GM12878 (cell line): ENCODE measurements around the gene TMEM163. TPM values are rescaled to one million over a fixed set of nuclear protein-coding genes. Genes with fewer than 3 reads are reported as not detected.

ENCODE experiments used
- CBX5 ChIP-seq: sonication (generic); IDR thresholded peaks from 2 replicates; pipeline ENCODE4 v1.6.1; 2016; ENCODE audit warnings: low read depth, moderate library complexity, mild to moderate bottlenecking, inconsistent platforms
- CEBPZ ChIP-seq: fragments of 150-350 bp; IDR thresholded peaks from 2 replicates; pipeline ENCODE4 v1.6.1; 2016; ENCODE audit warnings: low read depth, low read length
- EED ChIP-seq: sonication (generic); IDR thresholded peaks from 2 replicates; pipeline ENCODE4 v1.6.1; 2016; ENCODE audit warnings: antibody characterized with exemption, low read depth
- IKZF1 ChIP-seq: fragments of 450-650 bp; conservative IDR thresholded peaks from 2 replicates; pipeline ENCODE4 v1.6.1; 2017; ENCODE audit warnings: antibody characterized with exemption, mild to moderate bottlenecking
- NFIC ChIP-seq: IDR thresholded peaks from 2 replicates; pipeline ENCODE4 v1.6.1; 2012; ENCODE audit warnings: low read depth, mild to moderate bottlenecking, inconsistent platforms, low read length, moderate library complexity
- NFXL1 ChIP-seq: fragments of 450-650 bp; IDR thresholded peaks from 2 replicates; pipeline ENCODE4 v1.6.1; 2017; ENCODE audit warnings: antibody characterized with exemption, mild to moderate bottlenecking, borderline replicate concordance
- SPI1 ChIP-seq: IDR thresholded peaks from 2 replicates; pipeline ENCODE4 v1.6.1; 2011; ENCODE audit warnings: low read depth, mild to moderate bottlenecking, low read length, moderate library complexity, borderline replicate concordance; ENCODE audit not compliant: insufficient read depth
- SREBF1 ChIP-seq: IDR thresholded peaks from 2 replicates; pipeline ENCODE4 v1.6.1; 2012; ENCODE audit warnings: mild to moderate bottlenecking, low read length
- TCF3 ChIP-seq: IDR thresholded peaks from 2 replicates; pipeline ENCODE4 v1.6.1; 2012; ENCODE audit warnings: low read depth, mild to moderate bottlenecking, low read length, borderline replicate concordance; ENCODE audit not compliant: insufficient read depth
- polyA plus RNA-seq, 11 experiments: library from polyadenylated mRNA; depleted of rRNA in 4 of 11; unstranded in 6 of 11; stranded (reverse) in 5 of 11; fragments of >200 nt; fragmentation: Nextera tagmentation in 4 of 11; fragmentation: Illumina TruSeq in 1 of 11; extraction: Ambion mirVana in 4 of 11; extraction: Trizol in 1 of 11; gene quantifications; 1 replicate in 1 of 11; 2 replicates in 10 of 11; pipeline versions ENCODE4 v1.2.1 to v1.2.3, GENCODE V29; 2011 to 2016; ENCODE audit warnings: inconsistent platforms in 2 of 11, missing spikeins in 2 of 11, low read depth in 1 of 11
- total RNA-seq, 4 experiments: library from RNA; depleted of rRNA in 3 of 4; stranded (reverse); fragments of >200 nt in 3 of 4; fragmentation: Illumina TruSeq in 1 of 4; extraction: Trizol in 1 of 4; gene quantifications; 2 replicates each; pipeline versions ENCODE4 v1.2.1 to v1.2.3, GENCODE V29; 2013 to 2021
- TF ChIP-seq, protein P1 (sequence below): IDR thresholded peaks from 2 replicates; pipeline ENCODE4 v1.6.1; 2012; ENCODE audit warnings: low read length, inconsistent platforms

Gene TMEM163
- total and polyA plus RNA-seq, 10 of the 15 experiments (the other 5 are each of a cell fraction or from before 2014, with no cell fraction given): 0.05 to 0.11 (median 0.07) TPM; not detected in 4

- TF ChIP-seq NFXL1 (no peak), EED (no peak), NFIC (no peak), SREBF1 (no peak), CEBPZ (no peak), CBX5 (no peak), TCF3 (no peak), IKZF1 (no peak), SPI1 (no peak)
- TF ChIP-seq, protein P1, sequence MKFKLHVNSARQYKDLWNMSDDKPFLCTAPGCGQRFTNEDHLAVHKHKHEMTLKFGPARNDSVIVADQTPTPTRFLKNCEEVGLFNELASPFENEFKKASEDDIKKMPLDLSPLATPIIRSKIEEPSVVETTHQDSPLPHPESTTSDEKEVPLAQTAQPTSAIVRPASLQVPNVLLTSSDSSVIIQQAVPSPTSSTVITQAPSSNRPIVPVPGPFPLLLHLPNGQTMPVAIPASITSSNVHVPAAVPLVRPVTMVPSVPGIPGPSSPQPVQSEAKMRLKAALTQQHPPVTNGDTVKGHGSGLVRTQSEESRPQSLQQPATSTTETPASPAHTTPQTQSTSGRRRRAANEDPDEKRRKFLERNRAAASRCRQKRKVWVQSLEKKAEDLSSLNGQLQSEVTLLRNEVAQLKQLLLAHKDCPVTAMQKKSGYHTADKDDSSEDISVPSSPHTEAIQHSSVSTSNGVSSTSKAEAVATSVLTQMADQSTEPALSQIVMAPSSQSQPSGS: no peak
These were observed 214.0 kb downstream of the TMEM163 start (continued) for GRCh38 chr2:134504586-134505336.
